Hepatocyte (in vitro differentiated cells): ENCODE results near the gene PLEKHG7. TPM values are rescaled to one million over a fixed set of nuclear protein-coding genes. Genes with fewer than 3 reads are reported as not detected.

ENCODE experiments used
- DNase-seq: peaks from one replicate; pipeline ENCODE4 v3.0.0-alpha.2; 2016; ENCODE audit warnings: low spot score
- H2AFZ ChIP-seq: fragments of 200-600 bp; sonication (generic); 2 replicates; pipeline ENCODE4 v1.6.0; 2016; ENCODE audit warnings: antibody characterized with exemption, mild to moderate bottlenecking
- H3K27ac ChIP-seq: fragments of 200-600 bp; sonication (generic); 2 replicates; pipeline ENCODE4 v1.5.1; 2016; ENCODE audit warnings: mild to moderate bottlenecking
- H3K27me3 ChIP-seq: fragments of 200-600 bp; sonication (generic); 2 replicates; pipeline ENCODE4 v1.6.1; 2016
- H3K36me3 ChIP-seq: fragments of 200-600 bp; sonication (generic); replicated peaks from 2 replicates; pipeline ENCODE4 v1.5.1; 2016; ENCODE audit warnings: low read depth; ENCODE audit not compliant: insufficient read depth
- H3K4me1 ChIP-seq: fragments of 200-600 bp; sonication (generic); 2 replicates; pipeline ENCODE4 v1.5.1; 2016; ENCODE audit warnings: mild to moderate bottlenecking, moderate library complexity; ENCODE audit not compliant: insufficient read depth
- H3K4me2 ChIP-seq: fragments of 200-600 bp; sonication (generic); 2 replicates; pipeline ENCODE4 v1.6.0; 2016
- H3K4me3 ChIP-seq: fragments of 200-600 bp; sonication (generic); 2 replicates; pipeline ENCODE4 v1.5.1; 2016; ENCODE audit warnings: mild to moderate bottlenecking
- H3K79me2 ChIP-seq: fragments of 200-600 bp; sonication (generic); 2 replicates; pipeline ENCODE4 v1.6.0; 2017; ENCODE audit warnings: mild to moderate bottlenecking
- H3K9me2 ChIP-seq: fragments of 200-600 bp; sonication (generic); replicated peaks from 2 replicates; pipeline ENCODE4 v1.6.0; 2017; ENCODE audit warnings: mild to moderate bottlenecking; ENCODE audit not compliant: insufficient read depth
- H3K9me3 ChIP-seq: fragments of 200-600 bp; sonication (generic); 2 replicates; pipeline ENCODE4 v1.5.1; 2016; ENCODE audit warnings: low read depth, mild to moderate bottlenecking
- H4K20me1 ChIP-seq: fragments of 200-600 bp; sonication (generic); 2 replicates; pipeline ENCODE4 v1.6.0; 2016; ENCODE audit warnings: mild to moderate bottlenecking; ENCODE audit not compliant: insufficient read depth, poor library complexity, severe bottlenecking
- EZH2 ChIP-seq: fragments of 200-600 bp; sonication (generic); IDR thresholded peaks from 2 replicates; pipeline ENCODE4 v1.6.1; 2016; ENCODE audit warnings: antibody characterized with exemption, mild to moderate bottlenecking, borderline replicate concordance
- EZH2phosphoT487 ChIP-seq: fragments of 200-600 bp; sonication (generic); IDR thresholded peaks from one replicate; pipeline ENCODE4 v1.6.1; 2018; ENCODE audit warnings: antibody characterized with exemption, mild to moderate bottlenecking, low read depth, moderate library complexity; ENCODE audit not compliant: unreplicated experiment, severe bottlenecking
- WGBS: methylation state at CpG from one replicate; pipeline ENCODE4 v1.1.6; 2016; ENCODE audit warnings: low lambda C conversion rate; ENCODE audit errors: missing lambda C conversion rate; 5-methylcytosine and 5-hydroxymethylcytosine counted together
- polyA plus RNA-seq: library from polyadenylated mRNA; unstranded; fragments of >200 nt; fragmentation: Nextera tagmentation; extraction: Ambion mirVana; gene quantifications from 2 replicates; pipeline ENCODE4 v1.2.1, GENCODE V29; 2016
- total RNA-seq: library from RNA; depleted of rRNA; stranded (reverse); fragments of >200 nt; gene quantifications from 2 replicates; pipeline ENCODE4 v1.2.3, GENCODE V29; 2014
- TF ChIP-seq, protein P1 (sequence below): fragments of 200-600 bp; sonication (generic); IDR thresholded peaks from 2 replicates; pipeline ENCODE4 v1.5.1; 2016; ENCODE audit warnings: antibody characterized with exemption, mild to moderate bottlenecking; ENCODE audit not compliant: poor library complexity

The PLEKHG7 gene
- total and polyA plus RNA-seq, 2 experiments from 2014 or later, result 0.17 to 0.94 TPM

DNA sequence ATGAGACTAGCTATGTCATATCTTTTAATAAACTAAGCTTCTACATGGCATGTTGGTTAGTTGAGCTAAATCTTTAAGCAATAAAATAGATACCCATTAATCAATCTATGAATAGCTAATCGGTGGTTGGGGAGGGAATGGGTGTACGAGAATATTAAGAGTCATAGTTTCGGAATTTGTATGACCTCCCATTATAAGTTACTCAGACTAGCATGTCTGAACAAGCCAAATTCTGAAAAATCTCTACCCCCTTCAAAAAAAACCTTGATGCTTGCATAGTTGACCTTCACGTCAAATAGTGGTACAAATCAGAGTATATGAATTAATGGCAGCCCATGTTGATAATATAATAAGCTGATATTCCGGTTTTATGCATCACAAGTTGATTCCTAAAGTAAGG lies 60.0 kb downstream of the PLEKHG7 start:
- no peaks in the 10 kb centered on the region for H3K27me3 ChIP-seq
- H4K20me1 ChIP-seq, result no peaks in the 10 kb centered on the region
- H3K27ac ChIP-seq, result no peak overlapping the region
- DNase-seq, result no peak
- no peak overlapping the region for H3K4me3 ChIP-seq
- 94% methylated on average over 5 of the region's 5 CpGs for WGBS
- H3K4me1 ChIP-seq, result no peaks in the 10 kb centered on the region
- H2AFZ ChIP-seq, result no peak overlapping the region
- H3K36me3 ChIP-seq, result no peaks in the 10 kb centered on the region
- H3K79me2 ChIP-seq, result no peaks in the 10 kb centered on the region
- no peaks in the 10 kb centered on the region for H3K9me3 ChIP-seq
- no peak overlapping the region for H3K4me2 ChIP-seq
- H3K9me2 ChIP-seq, result no peaks in the 10 kb centered on the region
- no peak for TF ChIP-seq EZH2phosphoT487
- no peak for TF ChIP-seq EZH2
- TF ChIP-seq, protein P1, sequence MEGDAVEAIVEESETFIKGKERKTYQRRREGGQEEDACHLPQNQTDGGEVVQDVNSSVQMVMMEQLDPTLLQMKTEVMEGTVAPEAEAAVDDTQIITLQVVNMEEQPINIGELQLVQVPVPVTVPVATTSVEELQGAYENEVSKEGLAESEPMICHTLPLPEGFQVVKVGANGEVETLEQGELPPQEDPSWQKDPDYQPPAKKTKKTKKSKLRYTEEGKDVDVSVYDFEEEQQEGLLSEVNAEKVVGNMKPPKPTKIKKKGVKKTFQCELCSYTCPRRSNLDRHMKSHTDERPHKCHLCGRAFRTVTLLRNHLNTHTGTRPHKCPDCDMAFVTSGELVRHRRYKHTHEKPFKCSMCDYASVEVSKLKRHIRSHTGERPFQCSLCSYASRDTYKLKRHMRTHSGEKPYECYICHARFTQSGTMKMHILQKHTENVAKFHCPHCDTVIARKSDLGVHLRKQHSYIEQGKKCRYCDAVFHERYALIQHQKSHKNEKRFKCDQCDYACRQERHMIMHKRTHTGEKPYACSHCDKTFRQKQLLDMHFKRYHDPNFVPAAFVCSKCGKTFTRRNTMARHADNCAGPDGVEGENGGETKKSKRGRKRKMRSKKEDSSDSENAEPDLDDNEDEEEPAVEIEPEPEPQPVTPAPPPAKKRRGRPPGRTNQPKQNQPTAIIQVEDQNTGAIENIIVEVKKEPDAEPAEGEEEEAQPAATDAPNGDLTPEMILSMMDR, result no peak

DNA sequence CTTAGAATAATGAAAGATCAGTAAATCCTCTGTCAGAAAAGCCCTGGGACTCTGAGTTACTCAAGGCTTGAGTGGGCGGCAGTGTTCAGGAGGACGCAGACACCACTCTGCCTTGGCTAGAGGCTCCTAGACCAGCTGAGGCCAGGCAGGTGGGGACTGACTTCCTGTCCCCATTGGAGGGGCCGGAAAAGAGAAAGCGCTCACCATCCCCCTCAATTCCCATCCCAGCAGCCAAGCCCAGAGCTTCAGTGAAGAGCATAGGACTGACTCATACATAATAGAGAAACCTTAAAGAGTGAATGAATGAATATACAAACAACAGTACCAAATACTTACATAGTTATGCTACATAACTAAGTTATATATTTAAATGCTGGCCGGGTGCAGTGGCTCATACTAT lies 62.0 kb downstream of the PLEKHG7 start:
- H3K4me3 ChIP-seq, result no peak overlapping the region
- no peaks in the 10 kb centered on the region for H3K9me2 ChIP-seq
- 94% methylated on average over 5 of the region's 5 CpGs for WGBS
- H3K27me3 ChIP-seq, result no peaks in the 10 kb centered on the region
- TF ChIP-seq, protein P1, result no peak
- TF ChIP-seq EZH2 (no peak), EZH2phosphoT487 (no peak)
- H3K27ac ChIP-seq, result no peak overlapping the region
- DNase-seq, result no peak
- H3K4me1 ChIP-seq, result peaks cover 4% of the 10 kb centered on the region
- H3K36me3 ChIP-seq, result no peaks in the 10 kb centered on the region
- H2AFZ ChIP-seq, result no peak overlapping the region
- H3K79me2 ChIP-seq, result no peaks in the 10 kb centered on the region
- H3K4me2 ChIP-seq, result no peak overlapping the region
- H4K20me1 ChIP-seq, result no peaks in the 10 kb centered on the region
- no peaks in the 10 kb centered on the region for H3K9me3 ChIP-seq

DNA sequence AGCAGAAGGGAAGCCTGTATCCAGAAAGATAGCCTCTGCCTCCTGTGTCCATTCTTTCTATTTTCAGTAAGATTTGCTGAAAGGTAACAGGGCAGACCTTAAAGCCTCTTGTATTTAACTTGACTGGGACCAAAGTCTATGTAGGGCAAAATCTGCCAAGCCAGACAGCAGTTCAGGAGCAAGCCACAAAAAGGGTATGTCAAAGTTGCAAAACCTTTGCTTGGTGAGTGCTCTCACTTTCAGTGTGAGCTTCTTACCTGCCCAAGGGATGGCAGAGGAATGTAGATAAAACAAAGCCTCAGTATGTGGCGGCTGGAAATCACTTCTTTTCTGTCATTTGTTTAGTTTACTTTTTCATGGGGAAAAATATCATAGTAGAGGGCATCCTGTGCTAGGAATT lies 63.1 kb downstream of the PLEKHG7 start:
- Histone ChIP-seq H3K79me2 (no peaks in the 10 kb centered on the region), H3K4me1 (peaks cover 4% of the 10 kb centered on the region), H3K36me3 (no peaks in the 10 kb centered on the region), H3K4me2 (no peak overlapping the region), H3K9me2 (no peaks in the 10 kb centered on the region), H3K27me3 (no peaks in the 10 kb centered on the region), H3K4me3 (no peak overlapping the region), H3K27ac (no peak overlapping the region), H3K9me3 (no peaks in the 10 kb centered on the region), H4K20me1 (no peaks in the 10 kb centered on the region), H2AFZ (no peak overlapping the region)
- 73% methylated on average over 1 of the region's 1 CpG for WGBS
- TF ChIP-seq EZH2, result no peak
- no peak for TF ChIP-seq EZH2phosphoT487
- TF ChIP-seq, protein P1, result no peak
- no peak for DNase-seq
